Central memory CD8-positive, alpha-beta T cell (primary cell): Measurements from ENCODE around the gene SGMS1.

Experiments
- ATAC-seq: fragments of 150-1000 bp; cut with Tn5 transposase; replicated peaks from 2 replicates; pipeline ENCODE4 v1.10.0; 2022; ENCODE audit warnings: mild to moderate bottlenecking, moderate FRiP score, moderate number of reproducible peaks; ENCODE audit not compliant: poor library complexity, severe bottlenecking; ENCODE audit errors: extremely low read depth
- DNase-seq, 2 donors: peaks; one replicate each; pipeline ENCODE4 v3.0.0; 2021; ENCODE audit warnings: low spot score in 2 of 2
- H3K27ac Mint-ChIP-seq: one replicate; pipeline ENCODE4 v1.8.0; 2022; ENCODE audit warnings: low read depth, mild to moderate bottlenecking, moderate library complexity, mixed read lengths
- H3K27me3 Mint-ChIP-seq: one replicate; pipeline ENCODE4 v1.8.0; 2022; ENCODE audit warnings: mixed read lengths
- H3K36me3 Mint-ChIP-seq: one replicate; pipeline ENCODE4 v1.8.0; 2022; ENCODE audit warnings: mild to moderate bottlenecking, moderate library complexity, mixed read lengths; ENCODE audit not compliant: insufficient read depth
- H3K4me1 Mint-ChIP-seq: one replicate; pipeline ENCODE4 v1.8.0; 2022; ENCODE audit warnings: mixed read lengths
- H3K4me3 Mint-ChIP-seq: one replicate; pipeline ENCODE4 v1.8.0; 2022; ENCODE audit warnings: mild to moderate bottlenecking, moderate library complexity, mixed read lengths
- H3K9me3 Mint-ChIP-seq: one replicate; pipeline ENCODE4 v1.8.0; 2022; ENCODE audit warnings: mixed read lengths

The SGMS1 gene

DNA sequence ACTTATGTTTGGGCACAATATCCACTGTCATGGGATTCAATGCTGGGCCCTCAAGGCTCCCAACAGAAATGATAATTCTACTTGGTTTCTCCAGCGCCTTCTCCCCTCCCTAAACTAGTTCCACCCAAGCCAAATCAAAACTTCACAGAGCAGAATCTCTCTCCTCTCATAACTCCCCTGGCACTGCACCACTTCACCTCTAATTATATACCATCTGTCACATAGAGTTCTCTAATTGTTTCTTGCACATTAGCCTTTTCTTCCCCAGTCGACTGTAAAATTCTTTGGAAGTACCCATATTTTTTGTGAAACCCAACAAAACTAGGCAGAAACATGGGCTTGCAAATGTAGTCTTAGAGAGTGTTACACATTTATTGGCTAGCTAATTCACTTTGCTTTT lies 8.1 kb downstream of the SGMS1 start:
- H3K27ac Mint-ChIP-seq, result no peak overlapping the region
- no peak for DNase-seq
- H3K36me3 Mint-ChIP-seq, result peaks cover 2% of the 10 kb centered on the region
- H3K9me3 Mint-ChIP-seq, result no peaks in the 10 kb centered on the region
- H3K4me3 Mint-ChIP-seq, result no peak overlapping the region
- H3K4me1 Mint-ChIP-seq, result peaks cover 73% of the 10 kb centered on the region
- ATAC-seq, result no peak
- no peaks in the 10 kb centered on the region for H3K27me3 Mint-ChIP-seq

DNA sequence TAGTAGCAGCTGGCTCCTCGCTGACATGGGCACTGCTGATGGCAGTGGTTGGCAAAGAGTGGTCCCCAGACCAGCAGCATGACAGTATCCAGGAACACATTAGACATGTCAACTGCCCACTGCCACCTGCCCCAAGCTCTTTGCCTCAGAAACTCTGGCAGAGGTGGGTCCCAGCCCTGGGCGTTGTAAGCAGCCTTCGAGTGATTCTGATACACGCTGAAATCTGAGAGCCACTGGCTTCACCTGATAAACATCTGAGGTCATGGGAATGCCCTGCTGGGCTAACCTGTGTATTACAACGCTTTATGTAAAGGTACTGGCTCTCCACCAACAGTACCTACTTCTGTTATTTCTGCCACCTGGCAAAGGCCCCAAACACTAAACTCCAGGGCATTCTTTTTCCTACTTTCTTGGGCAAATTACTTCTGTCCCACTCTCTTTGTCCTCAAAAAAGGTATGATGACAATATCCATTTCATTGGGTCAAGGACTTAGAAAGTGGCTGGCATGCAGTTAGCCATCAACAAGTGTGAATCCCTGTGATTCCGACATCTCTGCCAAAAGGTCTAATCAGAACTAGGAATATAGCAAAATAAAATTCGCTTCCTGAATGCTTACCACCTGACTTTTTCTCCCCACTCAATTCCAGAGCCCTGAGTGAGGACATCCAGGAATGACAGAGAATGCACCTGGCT lies 9.2 kb downstream of the SGMS1 start:
- Mint-ChIP-seq H3K36me3 (no peaks in the 10 kb centered on the region), H3K27me3 (no peaks in the 10 kb centered on the region), H3K4me3 (no peak overlapping the region), H3K27ac (no peak overlapping the region), H3K9me3 (no peaks in the 10 kb centered on the region), H3K4me1 (peaks cover 71% of the 10 kb centered on the region)
- DNase-seq (no peak), ATAC-seq (peak; percentile 56)

DNA sequence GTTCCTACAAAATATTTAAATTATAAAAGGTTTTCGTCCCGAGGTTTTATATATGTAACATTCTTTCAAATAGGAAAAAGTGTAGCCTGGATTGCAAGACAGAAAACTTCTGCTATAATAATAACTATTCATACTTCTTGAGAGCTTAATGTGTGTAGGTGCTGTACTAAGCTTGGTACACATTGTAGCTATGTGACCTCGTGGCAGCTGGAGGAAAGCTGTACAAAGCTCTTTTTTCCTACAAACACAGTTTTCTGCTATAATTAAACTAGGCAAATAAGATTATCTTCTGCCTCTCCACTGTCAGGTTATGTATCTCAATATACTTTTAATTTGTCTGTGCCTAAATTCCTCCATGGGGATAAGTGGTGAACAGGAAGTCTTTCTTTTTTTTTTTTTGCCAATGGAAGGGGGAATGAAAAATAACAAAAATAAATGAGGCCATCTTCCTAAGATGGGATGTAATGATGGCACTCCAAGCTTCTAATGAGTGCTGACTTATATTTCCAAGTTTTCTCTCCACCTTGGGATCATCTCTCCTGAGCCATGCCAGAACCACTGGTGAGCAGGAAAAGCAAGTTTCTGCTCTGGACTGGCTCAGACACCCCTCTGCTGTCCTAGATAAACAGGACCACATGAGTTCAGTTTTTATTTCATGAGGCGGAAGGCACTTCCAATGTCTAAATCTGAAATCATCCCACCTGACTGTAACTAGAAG lies 9.9 kb downstream of the SGMS1 start:
- Mint-ChIP-seq H3K4me3 (no peak overlapping the region), H3K9me3 (no peaks in the 10 kb centered on the region), H3K27ac (no peak overlapping the region), H3K36me3 (no peaks in the 10 kb centered on the region), H3K27me3 (no peaks in the 10 kb centered on the region), H3K4me1 (peaks cover 65% of the 10 kb centered on the region)
- ATAC-seq (no peak), DNase-seq (no peak)

- H3K9me3 Mint-ChIP-seq, result no peaks in the 10 kb centered on the region
- H3K27ac Mint-ChIP-seq, result no peak overlapping the region
- no peak for ATAC-seq
- H3K36me3 Mint-ChIP-seq, result no peaks in the 10 kb centered on the region
- DNase-seq, result no peak
- H3K4me3 Mint-ChIP-seq, result no peak overlapping the region
- H3K4me1 Mint-ChIP-seq, result peaks cover 58% of the 10 kb centered on the region
- H3K27me3 Mint-ChIP-seq, result no peaks in the 10 kb centered on the region
Observed at GRCh38 chr10:50613150-50613549, 10.6 kb downstream of the SGMS1 start.

DNA sequence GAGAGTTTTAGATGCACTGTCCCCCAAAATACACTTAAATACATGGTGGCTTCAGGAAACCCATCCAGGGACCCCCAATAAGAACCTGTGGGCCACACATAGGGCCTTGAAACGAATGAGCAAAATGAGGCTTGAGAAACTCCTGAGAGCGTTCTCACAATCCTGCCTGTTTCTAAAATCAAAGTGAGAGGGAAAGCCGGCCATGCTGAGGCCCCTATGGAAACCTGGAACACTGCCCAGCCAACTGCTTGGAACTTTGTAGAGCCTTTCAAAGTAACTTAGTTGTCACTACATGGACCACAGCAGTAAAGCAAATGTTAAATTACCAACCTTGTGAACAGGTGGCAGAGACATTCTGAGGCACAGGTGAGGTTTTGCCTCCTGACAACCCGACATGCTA lies 13.4 kb downstream of the SGMS1 start:
- H3K27ac Mint-ChIP-seq, result no peak overlapping the region

DNA sequence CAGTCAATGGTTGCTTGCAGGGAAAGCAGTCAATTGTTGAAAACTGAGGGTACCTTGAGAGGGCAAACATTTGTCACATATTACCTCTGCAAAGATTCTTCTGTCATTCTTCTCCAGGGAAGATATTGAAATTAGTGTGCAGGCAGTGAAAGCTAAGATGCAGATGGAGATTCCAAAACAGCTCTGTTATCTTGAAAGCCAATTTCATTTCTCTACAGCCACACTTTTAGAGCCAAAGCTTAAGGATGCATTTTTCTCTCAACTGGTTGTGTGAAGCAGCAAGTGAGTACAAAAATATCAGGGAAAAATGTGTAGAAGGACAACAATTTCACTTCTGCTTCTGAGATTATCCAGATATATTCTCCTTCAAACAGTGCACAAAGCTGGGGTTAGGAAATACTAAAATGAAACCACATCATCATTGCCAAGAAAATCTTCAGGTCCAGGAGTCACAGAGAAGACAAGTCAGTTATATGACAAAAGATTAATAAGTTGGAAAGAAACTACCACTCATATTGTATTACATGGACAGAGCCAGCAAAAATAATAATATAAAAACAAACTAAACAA lies 16.3 kb downstream of the SGMS1 start:
- peaks cover 2% of the 10 kb centered on the region for H3K36me3 Mint-ChIP-seq
- ATAC-seq (no peak), DNase-seq (no peak)
- H3K4me1 Mint-ChIP-seq, result peaks cover 72% of the 10 kb centered on the region
- H3K27ac Mint-ChIP-seq, result peak overlapping the region; percentile 78
- H3K4me3 Mint-ChIP-seq, result no peak overlapping the region
- no peaks in the 10 kb centered on the region for H3K27me3 Mint-ChIP-seq
- no peaks in the 10 kb centered on the region for H3K9me3 Mint-ChIP-seq

More for the DNA sequence above, 13.4 kb downstream of the SGMS1 start:
- H3K27me3 Mint-ChIP-seq, result no peaks in the 10 kb centered on the region
- H3K4me1 Mint-ChIP-seq, result peaks cover 61% of the 10 kb centered on the region
- H3K36me3 Mint-ChIP-seq, result no peaks in the 10 kb centered on the region
- DNase-seq (no peak), ATAC-seq (no peak)
- H3K4me3 Mint-ChIP-seq, result no peak overlapping the region
- H3K9me3 Mint-ChIP-seq, result no peaks in the 10 kb centered on the region

- H3K4me3 Mint-ChIP-seq, result peak overlapping the region; percentile 4
- DNase-seq (no peak), ATAC-seq (no peak)
- peaks cover 71% of the 10 kb centered on the region for H3K4me1 Mint-ChIP-seq
- peaks cover 2% of the 10 kb centered on the region for H3K36me3 Mint-ChIP-seq
- H3K27ac Mint-ChIP-seq, result peak overlapping the region; percentile 13
- H3K9me3 Mint-ChIP-seq, result no peaks in the 10 kb centered on the region
- no peaks in the 10 kb centered on the region for H3K27me3 Mint-ChIP-seq
Observed at GRCh38 chr10:50605951-50606270, 17.8 kb downstream of the SGMS1 start.

DNA sequence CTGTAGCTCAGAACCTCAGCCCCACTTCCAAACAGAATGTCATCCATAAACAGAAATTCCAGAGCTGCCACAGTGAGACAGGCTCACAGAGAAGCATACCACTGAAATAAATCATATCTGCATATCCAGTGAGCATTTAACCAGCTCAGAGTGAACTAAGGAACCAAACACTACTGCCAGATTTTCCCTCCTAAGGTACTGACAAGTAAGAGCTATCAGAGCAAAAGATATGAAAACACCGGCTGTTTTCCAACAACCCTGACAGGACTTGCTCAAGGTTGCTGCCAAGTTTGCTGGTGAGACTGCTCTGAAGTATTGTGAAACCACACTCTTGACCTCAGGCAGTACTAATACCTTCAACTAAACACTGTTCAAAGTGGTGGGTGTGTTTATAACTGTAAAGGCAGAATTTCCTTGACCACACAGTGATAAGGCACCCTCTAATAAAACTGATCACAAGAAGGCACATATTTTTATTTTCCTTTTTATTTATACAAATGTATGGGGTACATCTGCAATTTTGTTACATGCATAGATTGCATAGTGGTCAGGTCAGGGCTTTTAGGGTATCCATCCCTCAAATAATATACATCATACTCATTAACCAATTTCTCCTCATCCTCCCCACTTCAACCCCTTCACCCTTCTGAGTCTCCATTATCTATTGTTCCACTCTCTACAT lies 18.3 kb downstream of the SGMS1 start:
- ATAC-seq (peak; percentile 37), DNase-seq (no peak)
- Mint-ChIP-seq H3K27ac (peak overlapping the region; percentile 85), H3K4me1 (peaks cover 74% of the 10 kb centered on the region), H3K9me3 (no peaks in the 10 kb centered on the region), H3K36me3 (peaks cover 2% of the 10 kb centered on the region), H3K4me3 (peak overlapping the region; percentile 68), H3K27me3 (no peaks in the 10 kb centered on the region)

GRCh38 chr10:50604809-50605208 lies 18.9 kb downstream of the SGMS1 start:
- DNase-seq (no peak), ATAC-seq (peak; percentile 24)
- H3K27ac Mint-ChIP-seq, result peak overlapping the region; percentile 85
- H3K4me3 Mint-ChIP-seq, result peak overlapping the region; percentile 68
- H3K27me3 Mint-ChIP-seq, result no peaks in the 10 kb centered on the region
- peaks cover 2% of the 10 kb centered on the region for H3K36me3 Mint-ChIP-seq
- no peaks in the 10 kb centered on the region for H3K9me3 Mint-ChIP-seq
- peaks cover 69% of the 10 kb centered on the region for H3K4me1 Mint-ChIP-seq

- Mint-ChIP-seq H3K4me1 (peaks cover 66% of the 10 kb centered on the region), H3K27ac (peak overlapping the region; percentile 85), H3K4me3 (peak overlapping the region; percentile 68), H3K27me3 (no peaks in the 10 kb centered on the region), H3K36me3 (peaks cover 2% of the 10 kb centered on the region), H3K9me3 (no peaks in the 10 kb centered on the region)
- peak; percentile 71 for ATAC-seq
- no peak for DNase-seq
Observed at GRCh38 chr10:50604049-50604640, 19.6 kb downstream of the SGMS1 start.

DNA sequence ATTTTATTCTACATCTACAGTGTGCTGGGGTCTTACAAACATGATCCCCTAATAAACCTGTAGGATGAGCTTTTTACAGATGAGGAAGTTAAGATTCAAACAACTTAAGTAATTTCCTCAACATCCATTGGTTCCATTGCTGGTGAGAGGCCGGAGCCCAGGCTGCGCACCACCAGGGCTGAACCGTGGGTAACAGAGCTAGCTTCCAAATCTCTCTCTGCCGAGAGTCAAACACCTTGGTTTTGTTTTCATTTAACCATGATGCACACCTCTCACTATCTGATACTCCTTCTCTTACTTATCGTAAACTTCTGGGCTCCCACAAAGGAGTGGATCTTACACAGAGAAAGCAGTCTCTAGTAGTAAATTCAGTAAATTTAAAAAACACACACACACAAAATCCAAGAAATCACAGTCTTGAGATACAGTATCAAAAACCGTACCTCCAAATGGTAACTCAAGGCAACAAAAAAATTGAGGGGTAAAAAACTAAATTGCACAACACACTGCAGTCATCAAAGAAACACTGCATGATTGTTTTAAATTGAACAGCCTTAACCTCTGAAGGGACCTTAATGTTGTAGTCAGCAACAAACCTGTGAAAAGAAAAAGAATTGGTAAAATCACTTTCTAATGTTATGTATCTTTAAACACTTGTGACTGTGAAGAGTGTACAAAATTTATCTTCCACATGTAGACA lies 20.5 kb downstream of the SGMS1 start:
- peaks cover 74% of the 10 kb centered on the region for H3K4me1 Mint-ChIP-seq
- no peaks in the 10 kb centered on the region for H3K9me3 Mint-ChIP-seq
- peaks cover 2% of the 10 kb centered on the region for H3K36me3 Mint-ChIP-seq
- ATAC-seq, result no peak
- no peak for DNase-seq
- peak overlapping the region; percentile 68 for H3K4me3 Mint-ChIP-seq
- no peaks in the 10 kb centered on the region for H3K27me3 Mint-ChIP-seq
- H3K27ac Mint-ChIP-seq, result peak overlapping the region; percentile 85

GRCh38 chr10:50601974-50602373 lies 21.8 kb downstream of the SGMS1 start:
- Mint-ChIP-seq H3K9me3 (no peaks in the 10 kb centered on the region), H3K4me3 (no peak overlapping the region), H3K27me3 (no peaks in the 10 kb centered on the region), H3K4me1 (peaks cover 67% of the 10 kb centered on the region), H3K27ac (no peak overlapping the region), H3K36me3 (peaks cover 2% of the 10 kb centered on the region)
- DNase-seq (no peak), ATAC-seq (no peak)
